GM19023 (cell line): ENCODE results near the gene EPOP.
"Not testable (repeated sequence)": the region's sequence is repeated elsewhere in the genome, so short reads cannot be mapped to it uniquely, and the experiment has no call there.

Source experiments
- ATAC-seq: cut with Tn5 transposase; IDR thresholded peaks from one replicate; pipeline ENCODE4 v1.9.1; 2021; ENCODE audit warnings: mild to moderate bottlenecking, moderate library complexity; ENCODE audit not compliant: unreplicated experiment

EPOP gene

GRCh38 chr17:38653679-38654078 lies 21.1 kb downstream of the EPOP start:
- ATAC-seq, result no peak

DNA sequence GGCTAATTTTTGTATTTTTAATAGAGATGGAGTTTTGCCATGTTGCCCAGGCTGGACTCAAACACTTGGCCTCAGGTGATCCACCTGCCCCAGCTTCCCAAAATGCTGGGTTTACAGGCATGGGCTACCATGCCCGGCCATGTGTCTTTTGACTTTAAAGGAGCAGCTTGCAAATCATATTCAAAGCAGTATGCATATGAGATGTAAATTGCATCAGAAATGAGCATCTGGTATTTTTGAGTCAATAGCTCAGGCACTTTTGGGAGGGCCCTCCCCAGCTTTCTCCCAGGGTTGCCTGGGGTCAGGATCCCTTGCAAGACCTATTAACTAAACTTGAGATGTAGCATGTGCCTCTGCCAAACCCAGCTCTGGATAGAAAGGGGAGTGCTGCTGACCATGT lies 21.5 kb downstream of the EPOP start:
- ATAC-seq, result no peak

- ATAC-seq, result not testable (repeated sequence)
Observed at GRCh38 chr17:38650653-38651173, 24.0 kb downstream of the EPOP start.

DNA sequence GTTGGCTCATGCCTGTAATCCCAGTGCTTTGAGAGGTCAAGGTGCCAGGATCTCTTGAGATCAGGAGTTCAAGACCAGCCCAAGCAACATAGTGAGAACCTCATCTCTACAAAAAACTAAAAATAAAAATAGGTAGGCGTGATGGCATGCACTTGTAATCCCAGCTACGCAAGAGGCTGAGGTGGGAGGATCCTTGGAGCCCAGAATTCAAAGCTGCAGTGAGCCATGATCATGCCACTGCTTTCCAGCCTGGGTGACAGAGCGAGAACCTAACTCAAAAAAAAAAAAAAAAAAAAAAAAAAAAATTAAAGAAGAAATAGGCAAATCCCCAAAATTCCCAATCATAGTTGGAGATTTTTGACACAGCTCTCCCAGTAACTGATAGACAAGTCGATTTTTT lies 36.8 kb downstream of the EPOP start:
- no peak for ATAC-seq

- no peak for ATAC-seq
Observed at GRCh38 chr17:38636054-38636453, 38.7 kb downstream of the EPOP start.

GRCh38 chr17:38632334-38632733 lies 42.4 kb downstream of the EPOP start:
- ATAC-seq, result no peak

- ATAC-seq, result no peak
Observed at GRCh38 chr17:38628441-38628840, 46.3 kb downstream of the EPOP start.

- ATAC-seq, result no peak
Observed at GRCh38 chr17:38627957-38628356, 46.8 kb downstream of the EPOP start.

- not testable (repeated sequence) for ATAC-seq
Observed at GRCh38 chr17:38626606-38627226, 48.0 kb downstream of the EPOP start.

- ATAC-seq, result no peak
Observed at GRCh38 chr17:38625482-38625881, 49.3 kb downstream of the EPOP start.

GRCh38 chr17:38624782-38625355 lies 49.9 kb downstream of the EPOP start:
- ATAC-seq, result peak; percentile 69
